GM12892 (cell line): ENCODE measurements around the gene ZFYVE1.

ENCODE experiments used
- POLR2A ChIP-seq: IDR thresholded peaks from 2 replicates; pipeline ENCODE4 v1.6.1; 2011; ENCODE audit warnings: low read depth, low read length, control low read depth
- POLR2AphosphoS5 ChIP-seq: IDR thresholded peaks from 2 replicates; pipeline ENCODE4 v1.6.1; 2011; ENCODE audit warnings: low read depth, low read length, control low read depth
- TAF1 ChIP-seq: IDR thresholded peaks from 2 replicates; pipeline ENCODE4 v1.6.1; 2011; ENCODE audit warnings: low read depth, mild to moderate bottlenecking, control low read depth, low read length, borderline replicate concordance

GRCh38 chr14:73022051-73022450 lies 4.9 kb downstream of the ZFYVE1 start:
- TF ChIP-seq POLR2A (no peak), TAF1 (no peak), POLR2AphosphoS5 (no peak)
